ENCODE data around the gene DAP.

DNA sequence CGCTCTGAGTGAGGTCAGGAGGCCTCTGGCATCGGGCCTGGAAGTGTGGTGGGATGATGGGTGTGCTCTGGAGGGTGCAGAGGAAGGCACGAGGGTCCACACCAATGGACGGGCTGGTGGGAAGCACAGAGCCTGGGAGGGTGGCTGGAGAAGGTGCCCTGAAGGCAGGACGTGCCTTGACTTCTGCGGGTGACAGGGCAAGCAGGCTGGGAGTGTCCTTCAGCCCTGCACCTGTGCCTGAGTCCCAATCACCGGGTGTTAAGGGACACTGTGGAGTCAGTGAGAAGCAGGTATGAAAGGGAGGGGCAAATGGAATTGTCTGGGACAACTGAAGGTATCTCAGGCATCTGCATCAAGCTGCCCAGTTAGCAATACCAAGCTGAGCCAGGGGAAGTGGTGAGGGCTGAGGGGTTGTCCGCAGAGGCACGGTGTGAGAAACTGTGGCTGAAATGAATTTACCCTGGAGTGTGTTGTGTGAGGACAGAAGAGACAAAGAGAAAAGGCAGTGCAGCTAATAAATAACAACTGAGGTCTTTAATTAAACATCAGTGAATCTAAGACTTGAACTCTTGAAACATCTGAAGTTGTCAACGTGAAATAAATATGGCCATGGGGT lies 50.4 kb downstream of the DAP start:
- TF ChIP-seq CTCF (IDR thresholded peaks at IDR 0.05) (no peak), EP300 (IDR thresholded peaks at IDR 0.05) (no peak), POLR2AphosphoS5 (IDR thresholded peaks at IDR 0.05) (no peak)
